Cardiac septum (tissue), 1 donor: ENCODE data around the gene PGAM2. TPM values are rescaled to one million over a fixed set of nuclear protein-coding genes. Genes with fewer than 3 reads are reported as not detected.

ENCODE experiments used
- DNase-seq: peaks from one replicate; pipeline ENCODE4 v3.0.0-alpha.2; 2020; ENCODE audit warnings: low spot score
- intact Hi-C: fragments of 100-400 bp; cut with DNase I; formaldehyde crosslinking; loops from one replicate; pipeline ENCODE4 v1.14.0; 2022
- long read RNA-seq: library from polyadenylated mRNA; unstranded; transcript quantifications from one replicate; pipeline ENCODE4 v2.0.0, GENCODE V29; 2021
- total RNA-seq: library from RNA; stranded (reverse); fragmentation: NEBNext Ultra II Directional; extraction: Animal tissue kit (Norgen Biotek cat#: 25700); gene quantifications from one replicate; pipeline ENCODE4 v1.2.1, GENCODE V29; 2021
- donor health status: DM: no; HTN: no; CAD: no.

The PGAM2 gene
- total RNA-seq, result 322 TPM
- long read RNA-seq, transcript PGAM2-201 (3 exons, 857 nt), result major isoform, 374 of 397 reads
- long read RNA-seq, partial matches to known transcripts, result 9 of 397 reads
- long read RNA-seq, other reads (novel, unspliced or antisense), result 14 of 397 reads

- DNase-seq, result peak; percentile 92
- intact Hi-C loops, result no loop called here
Observed at GRCh38 chr7:44065431-44066110, at the start of gene PGAM2. TSS of gene PGAM2 (minus strand) at chr7:44065567. CDS start at chr7:44065529, 38 bp downstream.

GRCh38 chr7:44114586-44115310 lies 49.4 kb upstream of the PGAM2 start:
- intact Hi-C loops, result no loop called here
- peak; percentile 86 for DNase-seq

GRCh38 chr7:44113764-44114354 lies 48.5 kb upstream of the PGAM2 start:
- intact Hi-C loops, result no loop called here
- no peak for DNase-seq

- no peak for DNase-seq
- intact Hi-C loops, result no loop called here
Observed at GRCh38 chr7:44112997-44113763, 47.8 kb upstream of the PGAM2 start.

GRCh38 chr7:44112231-44112996 lies 47.0 kb upstream of the PGAM2 start:
- DNase-seq, result peak; percentile 60
- intact Hi-C loops, result no loop called here

GRCh38 chr7:44111761-44112160 lies 46.4 kb upstream of the PGAM2 start:
- DNase-seq, result peak; percentile 62
- intact Hi-C loops, result no loop called here

GRCh38 chr7:44110719-44111635 lies 45.6 kb upstream of the PGAM2 start:
- intact Hi-C loops, result no loop called here
- DNase-seq, result peak; percentile 64

- peak; percentile 63 for DNase-seq
- intact Hi-C loops, result no loop called here
Observed at GRCh38 chr7:44109991-44110390, 44.6 kb upstream of the PGAM2 start.

- DNase-seq, result peak; percentile 71
- intact Hi-C loops, result no loop called here
Observed at GRCh38 chr7:44108768-44109750, 43.7 kb upstream of the PGAM2 start.

GRCh38 chr7:44107961-44108767 lies 42.8 kb upstream of the PGAM2 start:
- intact Hi-C loops, result no loop called here
- peak; percentile 71 for DNase-seq

- peak; percentile 70 for DNase-seq
- intact Hi-C loops, result no loop called here
Observed at GRCh38 chr7:44107116-44107960, 42.0 kb upstream of the PGAM2 start.

- DNase-seq, result no peak
- intact Hi-C loops, result no loop called here
Observed at GRCh38 chr7:44106311-44107065, 41.1 kb upstream of the PGAM2 start.

GRCh38 chr7:44105832-44106231 lies 40.5 kb upstream of the PGAM2 start:
- DNase-seq, result no peak
- intact Hi-C loops, result no loop called here
